ENCODE results near the gene TMTC4. TPM values are rescaled to one million over a fixed set of nuclear protein-coding genes. Genes with fewer than 3 reads are reported as not detected.

TMTC4 gene
- total and polyA plus RNA-seq, 8 donors = 5.4 to 38.9 (median 8.2) TPM

- no peak for DNase-seq
- Histone ChIP-seq H3K27ac (no peak overlapping the region), H3K36me3 (peaks cover 43 to 98% (median 95%) of the 10 kb centered on the region in 4 donors), H3K9me3 (no peaks in the 10 kb centered on the region), H3K4me3 (no peak overlapping the region), H3K4me1 (no peaks in the 10 kb centered on the region), H3K27me3 (no peaks in the 10 kb centered on the region)
- TF ChIP-seq CTCF (IDR thresholded peaks at IDR 0.05) = no peak
- no peak for TF ChIP-seq POLR2A (IDR thresholded peaks at IDR 0.05)
- no peak for TF ChIP-seq EP300 (IDR thresholded peaks at IDR 0.05)
- no peak for TF ChIP-seq POLR2AphosphoS5 (IDR thresholded peaks at IDR 0.05)
- 85 to 96% (median 89%) methylated on average over 6 to 9 of the region's 9 CpGs for WGBS, 5 donors
- intact Hi-C loops (cut with DNase I; ENCODE audit: low total_unique reads) = no loop called here
Measured at GRCh38 chr13:100665403-100665802, 9.2 kb downstream of the TMTC4 start.

- no peak for TF ChIP-seq POLR2AphosphoS5 (IDR thresholded peaks at IDR 0.05)
- TF ChIP-seq POLR2A (IDR thresholded peaks at IDR 0.05) = no peak
- no peak for TF ChIP-seq CTCF (IDR thresholded peaks at IDR 0.05)
- TF ChIP-seq EP300 (IDR thresholded peaks at IDR 0.05) = no peak
- H3K4me3 ChIP-seq = no peak overlapping the region
- no peaks in the 10 kb centered on the region for H3K9me3 ChIP-seq
- H3K4me1 ChIP-seq = no peaks in the 10 kb centered on the region
- H3K27me3 ChIP-seq = no peaks in the 10 kb centered on the region
- H3K36me3 ChIP-seq = peaks cover 48 to 96% (median 95%) of the 10 kb centered on the region in 4 donors
- H3K27ac ChIP-seq = no peak overlapping the region
- no peak for DNase-seq
- WGBS, 5 donors = 94 to 96% (median 95%) methylated on average over 8 to 10 of the region's 10 CpGs
- intact Hi-C loops (cut with DNase I; ENCODE audit: low total_unique reads) = no loop called here
Measured at GRCh38 chr13:100664171-100664900, 10.3 kb downstream of the TMTC4 start.

GRCh38 chr13:100662468-100663211, 12.0 kb downstream of the TMTC4 start:
- Histone ChIP-seq H3K4me1 (no peaks in the 10 kb centered on the region), H3K27ac (no peak overlapping the region), H3K9me3 (no peaks in the 10 kb centered on the region), H3K36me3 (peaks cover 50 to 96% (median 93%) of the 10 kb centered on the region in 4 donors), H3K4me3 (no peak overlapping the region), H3K27me3 (no peaks in the 10 kb centered on the region)
- TF ChIP-seq POLR2A (IDR thresholded peaks at IDR 0.05) (no peak), CTCF (IDR thresholded peaks at IDR 0.05) (no peak), POLR2AphosphoS5 (IDR thresholded peaks at IDR 0.05) (no peak), EP300 (IDR thresholded peaks at IDR 0.05) (no peak)
- 81 to 87% (median 85%) methylated on average over 21 to 24 of the region's 24 CpGs for WGBS, 5 donors
- intact Hi-C loops (cut with DNase I; ENCODE audit: low total_unique reads) = no loop called here
- DNase-seq = no peak

GRCh38 chr13:100660761-100661160, 13.8 kb downstream of the TMTC4 start:
- no peak overlapping the region for H3K27ac ChIP-seq
- intact Hi-C loops (cut with DNase I; ENCODE audit: low total_unique reads) = no loop called here
- TF ChIP-seq EP300 (IDR thresholded peaks at IDR 0.05) (no peak), CTCF (IDR thresholded peaks at IDR 0.05) (no peak), POLR2A (IDR thresholded peaks at IDR 0.05) (no peak), POLR2AphosphoS5 (IDR thresholded peaks at IDR 0.05) (no peak)
- no peaks in the 10 kb centered on the region for H3K4me1 ChIP-seq
- 76 to 84% (median 82%) methylated on average over 8 of the region's 8 CpGs for WGBS, 5 donors
- no peak for DNase-seq
- H3K9me3 ChIP-seq = no peaks in the 10 kb centered on the region
- H3K27me3 ChIP-seq = no peaks in the 10 kb centered on the region
- peaks cover 42 to 96% (median 93%) of the 10 kb centered on the region in 4 donors for H3K36me3 ChIP-seq
- no peak overlapping the region for H3K4me3 ChIP-seq
